ENCODE data around the gene FAM83D. TPM values are rescaled to one million over a fixed set of nuclear protein-coding genes. Genes with fewer than 3 reads are reported as not detected.

Gene FAM83D
- total RNA-seq, 2 donors from 2014 or later = 10.2 to 12.6 TPM

- no peaks in the 10 kb centered on the region for H3K4me1 ChIP-seq (replicated peaks)
- no peak overlapping the region for H3K4me3 ChIP-seq
- no peaks in the 10 kb centered on the region for H3K9me3 ChIP-seq
- DNase-seq (ENCODE audit: low spot score) = no peak
- WGBS = 91% methylated on average over 5 of the region's 5 CpGs
- TF ChIP-seq POLR2AphosphoS5 (IDR thresholded peaks at IDR 0.05) = no peak
- no peak for TF ChIP-seq CTCF (IDR thresholded peaks at IDR 0.05)
- TF ChIP-seq POLR2A (IDR thresholded peaks at IDR 0.05) = no peak
- H3K36me3 ChIP-seq = no peaks in the 10 kb centered on the region
- intact Hi-C loops (cut with DNase I) = no loop called here
- H3K27me3 ChIP-seq (replicated peaks; ENCODE audit: insufficient read depth) = no peaks in the 10 kb centered on the region
- no peak overlapping the region for H3K27ac ChIP-seq
Measured at GRCh38 chr20:38940644-38941043, 14.4 kb downstream of the FAM83D start.

DNA sequence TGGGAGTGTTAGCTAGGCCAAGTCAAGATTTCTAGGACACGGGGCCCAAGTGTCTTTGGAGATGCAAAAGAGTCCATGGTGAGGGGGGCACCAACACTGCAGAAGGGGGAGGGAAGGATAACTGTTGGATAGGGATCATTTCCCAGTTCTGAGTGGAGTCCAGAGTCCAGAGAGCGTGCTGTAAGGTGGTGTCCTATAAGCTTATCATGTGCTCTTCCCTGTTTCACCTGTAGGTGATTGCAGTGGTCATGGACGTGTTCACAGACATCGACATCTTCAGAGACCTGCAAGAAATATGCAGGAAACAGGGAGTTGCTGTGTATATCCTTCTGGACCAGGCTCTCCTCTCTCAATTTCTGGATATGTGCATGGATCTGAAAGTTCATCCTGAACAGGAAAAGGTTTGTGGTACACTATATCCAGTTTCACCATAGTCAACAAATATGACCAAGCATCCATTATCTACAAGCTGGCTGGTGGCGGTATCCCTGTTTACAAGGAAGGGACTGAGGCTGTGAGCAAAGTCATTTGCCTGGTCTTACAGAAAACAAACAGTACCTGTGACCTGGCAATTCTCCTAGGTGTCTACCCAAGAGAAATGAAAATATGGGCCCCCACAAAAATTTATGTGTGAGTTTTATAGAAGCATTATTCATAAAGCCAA is 15.6 kb downstream of the FAM83D start:
- H3K4me1 ChIP-seq (replicated peaks) = no peaks in the 10 kb centered on the region
- H3K36me3 ChIP-seq = no peaks in the 10 kb centered on the region
- no peak for DNase-seq (ENCODE audit: low spot score)
- no peaks in the 10 kb centered on the region for H3K27me3 ChIP-seq (replicated peaks; ENCODE audit: insufficient read depth)
- intact Hi-C loops (cut with DNase I) = no loop called here
- TF ChIP-seq CTCF (IDR thresholded peaks at IDR 0.05) = no peak
- no peak for TF ChIP-seq POLR2A (IDR thresholded peaks at IDR 0.05)
- TF ChIP-seq POLR2AphosphoS5 (IDR thresholded peaks at IDR 0.05) = no peak
- no peaks in the 10 kb centered on the region for H3K9me3 ChIP-seq
- WGBS = 93% methylated on average over 5 of the region's 5 CpGs
- H3K4me3 ChIP-seq = no peak overlapping the region
- no peak overlapping the region for H3K27ac ChIP-seq

DNA sequence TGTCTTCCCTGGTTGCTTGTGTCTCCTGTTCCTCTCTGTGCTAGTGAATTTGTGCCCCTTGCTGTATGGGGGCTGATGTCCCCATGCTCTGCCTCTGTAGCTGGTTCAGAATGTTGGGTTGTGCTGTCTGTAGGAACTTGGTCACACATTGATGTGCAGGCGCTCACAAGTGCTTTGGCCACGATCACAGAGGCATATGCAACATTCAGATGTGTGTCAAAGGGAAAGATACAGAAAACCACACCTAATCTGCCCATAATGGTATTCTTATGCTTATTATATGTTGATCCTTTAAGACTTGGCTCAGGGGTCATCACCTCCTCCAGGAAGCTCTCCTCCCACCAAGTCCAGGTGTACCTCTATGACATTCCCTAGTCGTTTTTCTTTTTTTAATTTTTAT is 18.8 kb downstream of the FAM83D start:
- DNase-seq (ENCODE audit: low spot score) = no peak
- no peak for TF ChIP-seq POLR2AphosphoS5 (IDR thresholded peaks at IDR 0.05)
- Histone ChIP-seq H3K4me1 (replicated peaks) (no peaks in the 10 kb centered on the region), H3K27ac (no peak overlapping the region), H3K4me3 (no peak overlapping the region), H3K27me3 (replicated peaks; ENCODE audit: insufficient read depth) (no peaks in the 10 kb centered on the region), H3K36me3 (no peaks in the 10 kb centered on the region), H3K9me3 (no peaks in the 10 kb centered on the region)
- WGBS = 81% methylated on average over 3 of the region's 3 CpGs
- intact Hi-C loops (cut with DNase I) = no loop called here

GRCh38 chr20:38946836-38947235 is 20.6 kb downstream of the FAM83D start:
- no peaks in the 10 kb centered on the region for H3K27me3 ChIP-seq (replicated peaks; ENCODE audit: insufficient read depth)
- no peaks in the 10 kb centered on the region for H3K4me1 ChIP-seq (replicated peaks)
- intact Hi-C loops (cut with DNase I) = no loop called here
- TF ChIP-seq CTCF (IDR thresholded peaks at IDR 0.05) (no peak), POLR2A (IDR thresholded peaks at IDR 0.05) (no peak), POLR2AphosphoS5 (IDR thresholded peaks at IDR 0.05) (no peak)
- no peak for DNase-seq (ENCODE audit: low spot score)
- no peaks in the 10 kb centered on the region for H3K36me3 ChIP-seq
- H3K9me3 ChIP-seq = no peaks in the 10 kb centered on the region
- WGBS = 87% methylated on average over 3 of the region's 3 CpGs
- no peak overlapping the region for H3K27ac ChIP-seq
- no peak overlapping the region for H3K4me3 ChIP-seq

- WGBS = 45% methylated on average over 7 of the region's 7 CpGs
- no peaks in the 10 kb centered on the region for H3K9me3 ChIP-seq
- no peaks in the 10 kb centered on the region for H3K36me3 ChIP-seq
- no peaks in the 10 kb centered on the region for H3K4me1 ChIP-seq (replicated peaks)
- intact Hi-C loops (cut with DNase I) = no loop called here
- H3K27ac ChIP-seq = no peak overlapping the region
- H3K27me3 ChIP-seq (replicated peaks; ENCODE audit: insufficient read depth) = no peaks in the 10 kb centered on the region
- DNase-seq (ENCODE audit: low spot score) = no peak
- TF ChIP-seq POLR2AphosphoS5 (IDR thresholded peaks at IDR 0.05) (no peak), CTCF (IDR thresholded peaks at IDR 0.05) (no peak), POLR2A (IDR thresholded peaks at IDR 0.05) (no peak)
- no peak overlapping the region for H3K4me3 ChIP-seq
Measured at GRCh38 chr20:38947931-38948362, 21.7 kb downstream of the FAM83D start.

Measured in prostate gland (tissue), 2 donors.